Glomerular visceral epithelial cell (primary cell): ENCODE data around the gene DHRS4L2.

Experiments used
- DNase-seq: peaks from one replicate; pipeline ENCODE4 v3.0.0-alpha.2; 2016; ENCODE audit errors: extremely low spot score

Gene DHRS4L2

DNA sequence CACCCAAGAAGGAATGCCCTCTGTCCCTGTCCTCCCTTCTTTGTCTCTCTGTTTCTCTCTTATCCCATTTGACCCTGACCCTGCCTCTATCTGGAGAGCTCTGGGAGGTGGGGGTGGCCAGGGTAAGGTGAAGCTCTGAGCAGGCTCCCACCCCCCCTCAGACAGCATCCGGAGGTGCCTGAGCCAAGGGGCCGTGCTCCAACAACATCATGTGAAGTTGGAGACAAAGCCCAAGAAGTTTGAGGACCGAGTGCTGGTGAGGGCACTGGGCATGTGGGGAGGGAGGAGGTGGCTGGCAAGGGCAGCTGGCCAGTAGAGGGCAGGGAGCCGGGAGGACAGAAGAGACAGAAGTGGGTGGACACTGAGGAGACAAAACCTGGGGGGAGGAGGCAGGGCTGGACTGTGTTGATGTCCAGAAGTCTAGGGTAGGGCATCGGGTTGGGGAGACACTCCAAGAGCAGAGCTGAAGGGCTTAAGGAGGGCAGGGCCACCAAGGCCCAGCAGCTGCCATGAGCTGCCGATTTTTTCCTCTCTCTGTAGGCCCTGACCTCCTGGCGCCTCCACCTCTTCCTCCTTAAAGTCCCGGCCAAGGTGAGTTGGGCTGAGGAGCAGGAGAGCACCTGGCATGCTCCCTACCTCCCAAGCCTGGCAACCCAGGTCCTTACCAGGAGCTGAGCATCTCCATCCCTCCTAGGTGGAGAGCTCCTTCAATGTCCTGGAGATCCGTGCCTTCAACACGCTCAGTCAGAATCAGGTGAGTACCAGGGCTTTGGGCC is 65.0 kb downstream of the DHRS4L2 start:
- no peak for DNase-seq

DNA sequence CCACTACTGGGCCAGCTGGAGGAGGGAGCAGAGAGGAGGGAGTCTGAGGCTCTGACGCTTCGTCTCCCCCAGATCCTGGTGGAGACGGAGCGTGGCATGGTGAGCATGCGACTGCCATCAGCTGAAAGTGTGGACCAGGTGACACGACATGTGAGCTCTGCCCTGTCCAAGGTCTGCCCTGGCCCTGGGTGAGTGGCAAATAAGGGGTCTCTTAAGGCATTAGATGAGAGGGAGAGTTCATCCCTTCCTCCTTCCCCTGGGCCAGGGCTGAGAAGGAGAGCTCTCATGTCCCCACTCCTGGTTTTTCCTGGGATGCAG is 65.6 kb downstream of the DHRS4L2 start:
- no peak for DNase-seq

DNA sequence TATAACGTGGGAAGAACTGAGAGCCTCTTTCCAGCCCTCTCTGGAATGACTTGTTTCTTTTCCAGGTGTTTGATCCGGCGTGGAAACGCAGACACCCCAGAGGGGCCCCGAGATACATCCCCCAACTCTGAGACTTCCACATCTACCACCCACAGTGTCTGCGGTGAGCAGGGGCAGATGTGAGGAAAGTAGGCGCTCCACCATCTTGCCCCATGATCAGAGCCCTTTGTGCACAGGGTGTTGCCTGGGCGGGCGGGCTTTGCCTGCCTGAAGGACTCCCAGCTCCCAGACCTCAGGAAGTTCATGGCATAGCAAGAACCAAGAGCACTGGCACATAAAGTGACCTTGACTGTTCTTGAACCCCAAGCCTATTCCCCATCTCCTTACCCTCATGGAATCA is 65.9 kb downstream of the DHRS4L2 start:
- DNase-seq: no peak
